Hematopoietic multipotent progenitor cell treated with erythropoietin and hydrocortisone succinate and interleukin-3 and kit ligand, for 8 days (in vitro differentiated cells): Measurements from ENCODE around the gene MSGN1.

ENCODE experiments used
- DNase-seq: peaks from one replicate; pipeline ENCODE4 v3.0.0-alpha.2; 2015

MSGN1 gene

GRCh38 chr2:17816396-17817245, at the start of gene MSGN1:
TSS of gene MSGN1 (plus strand) at chr2:17816460. CDS start at chr2:17816519, 59 bp downstream.
- DNase-seq = no peak

- no peak for DNase-seq
Observed at GRCh38 chr2:17768894-17769293, 47.4 kb upstream of the MSGN1 start.

GRCh38 chr2:17771956-17772355, 44.3 kb upstream of the MSGN1 start:
- no peak for DNase-seq

GRCh38 chr2:17772532-17772931, 43.7 kb upstream of the MSGN1 start:
- no peak for DNase-seq

- DNase-seq = no peak
Observed at GRCh38 chr2:17780546-17780945, 35.7 kb upstream of the MSGN1 start.

GRCh38 chr2:17781482-17781881, 34.8 kb upstream of the MSGN1 start:
- DNase-seq = no peak

GRCh38 chr2:17786727-17787126, 29.5 kb upstream of the MSGN1 start:
- no peak for DNase-seq

GRCh38 chr2:17788773-17789172, 27.5 kb upstream of the MSGN1 start:
- DNase-seq = no peak

- no peak for DNase-seq
Observed at GRCh38 chr2:17790536-17790935, 25.7 kb upstream of the MSGN1 start.

GRCh38 chr2:17791121-17791816, 25.0 kb upstream of the MSGN1 start:
- peak; percentile 14 for DNase-seq

- DNase-seq = no peak
Observed at GRCh38 chr2:17791817-17792130, 24.5 kb upstream of the MSGN1 start.

GRCh38 chr2:17792515-17792914, 23.7 kb upstream of the MSGN1 start:
- DNase-seq = no peak

- no peak for DNase-seq
Observed at GRCh38 chr2:17793296-17793695, 23.0 kb upstream of the MSGN1 start.

GRCh38 chr2:17793803-17794354, 22.4 kb upstream of the MSGN1 start:
- no peak for DNase-seq

GRCh38 chr2:17795309-17795708, 21.0 kb upstream of the MSGN1 start:
- no peak for DNase-seq

GRCh38 chr2:17798338-17798737, 17.9 kb upstream of the MSGN1 start:
- no peak for DNase-seq

GRCh38 chr2:17799301-17800120, 16.7 kb upstream of the MSGN1 start:
- DNase-seq = no peak

GRCh38 chr2:17800219-17800618, 16.0 kb upstream of the MSGN1 start:
- DNase-seq = no peak

GRCh38 chr2:17800693-17801458, 15.4 kb upstream of the MSGN1 start:
- DNase-seq = no peak

GRCh38 chr2:17803497-17803896, 12.8 kb upstream of the MSGN1 start:
- DNase-seq = no peak

- no peak for DNase-seq
Observed at GRCh38 chr2:17804358-17804757, 11.9 kb upstream of the MSGN1 start.

- DNase-seq = no peak
Observed at GRCh38 chr2:17805166-17805565, 11.1 kb upstream of the MSGN1 start.
